K562 (cell line): ENCODE results near the gene CYSTM1. TPM values are rescaled to one million over a fixed set of nuclear protein-coding genes. Genes with fewer than 3 reads are reported as not detected.

Experiments used
- ATAC-seq: fragments of 200-7000 bp; cut with Tn5 transposase; 3 replicates; pipeline ENCODE4 v1.9.1; 2020; ENCODE audit warnings: moderate library complexity
- BruUV-seq: library from RNA; stranded (reverse); fragments of 400-500 nt; replicated peaks from 2 replicates; lab custom pipeline; 2021; lab: Mats Ljungman, UMichigan
- CTCF ChIA-PET: fragments of 300-600 bp; formaldehyde crosslinking; extraction: SDS; loops from one replicate; lab custom pipeline; 2021; ENCODE audit warnings: low intra/inter-chr PET ratio; lab: Yijun Ruan, JAX
- POLR2A ChIA-PET: fragments of 300-600, 350-650 bp; sonication (Branson Sonifier 250); formaldehyde crosslinking; extraction: SDS; loops from one replicate; lab custom pipeline; 2021; ENCODE audit warnings: antibody characterized with exemption, inconsistent platforms; lab: Yijun Ruan, JAX
- DNase-seq, 4 experiments: peaks; one replicate each; pipeline versions ENCODE4 v3.0.0 to v3.0.0-alpha.2; 2011 to 2018; ENCODE audit warnings: low spot score in 3 of 4, mixed read lengths in 3 of 4; ENCODE audit errors: extremely low read depth in 1 of 4
- FAIRE-seq: peaks from 2 replicates; lab custom pipeline; 2011; peaks lifted over from hg19 to GRCh38; lab: Jason Lieb, UNC
- H2AFZ ChIP-seq: 2 replicates; pipeline ENCODE4 v1.6.0; 2011; ENCODE audit warnings: low read depth, low read length, control low read depth, inconsistent platforms
- H3K27ac ChIP-seq: fragments of 200-600 bp; 3 replicates; pipeline ENCODE4 v1.8.0; 2011; ENCODE audit warnings: low read depth, mild to moderate bottlenecking, control low read depth, inconsistent platforms, low read length, moderate library complexity, mixed read lengths; ENCODE audit errors: extremely low read depth
- H3K27me3 ChIP-seq, 2 experiments: fragments of 300-600 bp in 1 of 2; 2 replicates in 1 of 2; 3 replicates in 1 of 2; pipeline versions ENCODE4 v1.6.0 to v1.8.0; 2011; ENCODE audit warnings: inconsistent platforms in 2 of 2, low read length in 2 of 2, mild to moderate bottlenecking in 1 of 2, mixed read lengths in 1 of 2, moderate library complexity in 1 of 2; ENCODE audit not compliant: control insufficient read depth in 2 of 2, insufficient read depth in 2 of 2
- H3K36me3 ChIP-seq: fragments of 300-600 bp; 3 replicates; pipeline ENCODE4 v1.8.0; 2011; ENCODE audit warnings: mild to moderate bottlenecking, low read length, inconsistent platforms; ENCODE audit not compliant: control insufficient read depth, insufficient read depth
- H3K4me1 ChIP-seq, 2 experiments: fragments of 200-600 bp in 1 of 2; replicated peaks in 1 of 2; 2 replicates in 1 of 2; 3 replicates in 1 of 2; pipeline versions ENCODE4 v1.5.1 to v1.8.0; 2011; ENCODE audit warnings: inconsistent platforms in 2 of 2, low read length in 2 of 2, mild to moderate bottlenecking in 1 of 2, mixed read lengths in 1 of 2, moderate library complexity in 1 of 2; ENCODE audit not compliant: control insufficient read depth in 2 of 2, insufficient read depth in 2 of 2
- H3K4me2 ChIP-seq: 2 replicates; pipeline ENCODE4 v1.6.1; 2011; ENCODE audit warnings: low read length, control low read depth, inconsistent platforms, mixed read lengths; ENCODE audit not compliant: insufficient read depth
- H3K4me3 ChIP-seq: fragments of 200-600 bp; sonication (generic), shearing (Covaris generic); 2 replicates; pipeline ENCODE4 v1.5.1; 2016; ENCODE audit warnings: control low read depth, inconsistent platforms
- H3K79me2 ChIP-seq: fragments of 200-600 bp; 3 replicates; pipeline ENCODE4 v1.8.0; 2011; ENCODE audit warnings: low read length, inconsistent platforms; ENCODE audit not compliant: control insufficient read depth, insufficient read depth
- H3K9ac ChIP-seq, 2 experiments: 2 replicates each; pipeline versions ENCODE4 v1.6.0 to v1.6.1; 2011; ENCODE audit warnings: low read depth in 2 of 2, low read length in 2 of 2, control low read depth in 1 of 2, inconsistent platforms in 1 of 2, mild to moderate bottlenecking in 1 of 2, mixed read lengths in 1 of 2; ENCODE audit not compliant: insufficient read depth in 1 of 2
- H3K9me1 ChIP-seq: one replicate; pipeline ENCODE4 v1.6.0; 2011; ENCODE audit warnings: inconsistent platforms, mild to moderate bottlenecking, low read length, moderate library complexity; ENCODE audit not compliant: control insufficient read depth, insufficient read depth
- H3K9me3 ChIP-seq: replicated peaks from 2 replicates; pipeline ENCODE4 v1.5.1; 2011; ENCODE audit warnings: low read depth, low read length, inconsistent platforms; ENCODE audit not compliant: control insufficient read depth, insufficient read depth
- H4K20me1 ChIP-seq: replicated peaks from 2 replicates; pipeline ENCODE4 v1.6.1; 2011; ENCODE audit warnings: low read length, inconsistent platforms, mixed read lengths; ENCODE audit not compliant: control insufficient read depth, insufficient read depth
- ADNP ChIP-seq: fragments of 200-800 bp; sonication (Bioruptor generic); IDR thresholded peaks from 2 replicates; pipeline ENCODE4 v1.6.1; 2016; ENCODE audit warnings: missing genetic modification characterization, missing compliant biosample characterization
- EP300 ChIP-seq: IDR thresholded peaks from 2 replicates; pipeline ENCODE4 v1.6.1; 2012; ENCODE audit warnings: low read length, improper control_type of control experiment
- HDAC8 ChIP-seq: fragments of 450-650 bp; IDR thresholded peaks from 2 replicates; pipeline ENCODE4 v1.6.1; 2016; ENCODE audit warnings: mild to moderate bottlenecking, missing genetic modification characterization, moderate library complexity, missing compliant biosample characterization
- JUND ChIP-seq, 2 experiments: IDR thresholded peaks; 2 replicates in 1 of 2; 3 replicates in 1 of 2; pipeline ENCODE4 v1.6.1; 2011; ENCODE audit warnings: borderline replicate concordance in 2 of 2, low read depth in 2 of 2, low read length in 2 of 2, improper control_type of control experiment in 1 of 2, missing biosample characterization in 1 of 2, missing genetic modification characterization in 1 of 2, missing genetic modification reagents in 1 of 2
- ZFP1 ChIP-seq: fragments of 450-650 bp; formaldehyde crosslinking; IDR thresholded peaks from 2 replicates; pipeline ENCODE4 v1.4.0; 2020; ENCODE audit warnings: mild to moderate bottlenecking, mixed read lengths
- WGBS: fragments of 100-300 bp; shearing (Covaris generic); methylation state at CpG from one replicate; pipeline ENCODE4 v1.1.6; 2016; ENCODE audit warnings: low coverage, mixed read lengths; ENCODE audit not compliant: insufficient coverage; ENCODE audit errors: missing lambda C conversion rate; 5-methylcytosine and 5-hydroxymethylcytosine counted together
- in situ Hi-C: fragments of 300-500 bp; cut with MboI; formaldehyde crosslinking; loops from 4 replicates; pipeline ENCODE4 v1.15.0; 2018; ENCODE audit warnings: inconsistent platforms, mixed read lengths
- intact Hi-C: fragments of 100-400 bp; cut with micrococcal nuclease; formaldehyde crosslinking; loops from 2 replicates; pipeline ENCODE4 v1.14.2; 2022
- polyA plus RNA-seq, 8 experiments: library from polyadenylated mRNA; depleted of rRNA in 4 of 8; stranded (reverse) in 5 of 8; unstranded in 3 of 8; fragments of >200 nt; fragmentation: Nextera tagmentation in 2 of 8; fragmentation: Illumina TruSeq in 1 of 8; extraction: Ambion mirVana in 2 of 8; extraction: Trizol in 1 of 8; gene quantifications; 2 replicates each; pipeline versions ENCODE4 v1.2.1 to v1.2.3, GENCODE V29; 2011 to 2014; ENCODE audit warnings: inconsistent platforms in 1 of 8, missing spikeins in 1 of 8
- total RNA-seq, 7 experiments: library from RNA; depleted of rRNA in 6 of 7; stranded (reverse); fragments of >200 nt in 6 of 7; fragmentation: Illumina TruSeq in 2 of 7; extraction: Trizol in 2 of 7; gene quantifications; 2 replicates each; pipeline versions ENCODE4 v1.2.1 to v1.2.3, GENCODE V29; 2011 to 2021; ENCODE audit warnings: low replicate concordance in 1 of 7
- TF ChIP-seq, protein P1 (sequence below): fragments of 450-650 bp; IDR thresholded peaks from 2 replicates; pipeline ENCODE4 v1.6.1; 2017; ENCODE audit warnings: mild to moderate bottlenecking, moderate library complexity
- TF ChIP-seq, protein P2 (sequence below): fragments of 450-650 bp; IDR thresholded peaks from 2 replicates; pipeline ENCODE4 v1.6.1; 2016; ENCODE audit warnings: antibody characterized with exemption
- TF ChIP-seq, protein P3 (sequence below): IDR thresholded peaks from 2 replicates; pipeline ENCODE4 v1.6.1; 2016; ENCODE audit warnings: missing genetic modification characterization, missing compliant biosample characterization
- TF ChIP-seq, protein P4 (sequence below), 2 experiments: fragments of 200-800 bp in 1 of 2; sonication (Bioruptor generic) in 1 of 2; sonication (generic) in 1 of 2; formaldehyde crosslinking in 1 of 2; IDR thresholded peaks in 1 of 2; conservative IDR thresholded peaks in 1 of 2; 2 replicates each; pipeline versions ENCODE4 v1.5.0 to v1.6.1; 2016 to 2020; ENCODE audit warnings: missing compliant biosample characterization in 1 of 2, missing genetic modification characterization in 1 of 2, missing genetic modification reagents in 1 of 2

The CYSTM1 gene
- total and polyA plus RNA-seq, 9 of the 15 experiments (the other 6 are each of a cell fraction or from before 2014, with no cell fraction given), result 76.1 to 422 (median 108) TPM

DNA sequence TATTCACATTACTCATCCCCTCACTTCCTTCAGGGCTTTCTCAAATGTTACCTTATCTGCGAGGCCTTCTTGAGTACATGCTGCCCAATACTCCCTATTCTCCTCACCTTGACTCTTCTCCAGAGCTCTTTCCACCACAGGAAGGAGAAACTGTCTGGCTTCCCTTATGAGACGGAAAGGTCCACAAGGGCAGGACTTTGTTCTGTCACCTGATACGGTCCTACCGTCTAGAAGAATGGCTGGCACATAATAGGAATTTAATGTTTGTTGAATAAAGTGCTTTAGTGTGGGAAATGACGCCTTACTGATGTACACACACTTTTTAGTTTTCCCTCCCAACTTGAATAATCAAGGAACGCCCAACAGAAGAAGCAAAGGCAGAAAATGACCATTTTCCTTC is 75.4 kb downstream of the CYSTM1 start:
- no TSS peak for BruUV-seq
- POLR2A ChIA-PET, result interaction anchor here (0.9 to 1.1 kb wide), 2 partner anchors 11 to 151 kb away, joined by 3 read pairs; no protein-coding TSS in a partner anchor

More for the DNA sequence above, 75.4 kb downstream of the CYSTM1 start:
- H3K27me3 ChIP-seq, result no peaks in the 10 kb centered on the region
- H3K79me2 ChIP-seq, result peaks cover 7% of the 10 kb centered on the region
- no peak for ATAC-seq
- H3K9me3 ChIP-seq, result no peaks in the 10 kb centered on the region
- DNase-seq, result no peak
- TF ChIP-seq, protein P1, sequence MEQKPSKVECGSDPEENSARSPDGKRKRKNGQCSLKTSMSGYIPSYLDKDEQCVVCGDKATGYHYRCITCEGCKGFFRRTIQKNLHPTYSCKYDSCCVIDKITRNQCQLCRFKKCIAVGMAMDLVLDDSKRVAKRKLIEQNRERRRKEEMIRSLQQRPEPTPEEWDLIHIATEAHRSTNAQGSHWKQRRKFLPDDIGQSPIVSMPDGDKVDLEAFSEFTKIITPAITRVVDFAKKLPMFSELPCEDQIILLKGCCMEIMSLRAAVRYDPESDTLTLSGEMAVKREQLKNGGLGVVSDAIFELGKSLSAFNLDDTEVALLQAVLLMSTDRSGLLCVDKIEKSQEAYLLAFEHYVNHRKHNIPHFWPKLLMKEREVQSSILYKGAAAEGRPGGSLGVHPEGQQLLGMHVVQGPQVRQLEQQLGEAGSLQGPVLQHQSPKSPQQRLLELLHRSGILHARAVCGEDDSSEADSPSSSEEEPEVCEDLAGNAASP, result no peak
- TF ChIP-seq, protein P2, sequence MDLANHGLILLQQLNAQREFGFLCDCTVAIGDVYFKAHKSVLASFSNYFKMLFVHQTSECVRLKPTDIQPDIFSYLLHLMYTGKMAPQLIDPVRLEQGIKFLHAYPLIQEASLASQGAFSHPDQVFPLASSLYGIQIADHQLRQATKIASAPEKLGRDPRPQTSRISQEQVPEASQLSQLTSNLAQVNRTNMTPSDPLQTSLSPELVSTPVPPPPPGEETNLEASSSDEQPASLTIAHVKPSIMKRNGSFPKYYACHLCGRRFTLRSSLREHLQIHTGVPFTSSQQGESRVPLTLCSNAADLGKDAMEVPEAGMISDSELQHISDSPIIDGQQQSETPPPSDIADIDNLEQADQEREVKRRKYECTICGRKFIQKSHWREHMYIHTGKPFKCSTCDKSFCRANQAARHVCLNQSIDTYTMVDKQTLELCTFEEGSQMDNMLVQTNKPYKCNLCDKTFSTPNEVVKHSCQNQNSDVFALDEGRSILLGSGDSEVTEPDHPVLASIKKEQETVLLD, result no peak
- TF ChIP-seq EP300 (no peak), ZFP1 (CRISPR knock-in tag) (no peak), JUND (IDR thresholded peaks at IDR 0.05; ENCODE audit: borderline replicate concordance, low read depth, low read length) (no peak), JUND (tag; IDR thresholded peaks at IDR 0.05; ENCODE audit: borderline replicate concordance, low read depth, low read length) (no peak), ADNP (tag) (no peak), HDAC8 (no peak)
- TF ChIP-seq, protein P3, sequence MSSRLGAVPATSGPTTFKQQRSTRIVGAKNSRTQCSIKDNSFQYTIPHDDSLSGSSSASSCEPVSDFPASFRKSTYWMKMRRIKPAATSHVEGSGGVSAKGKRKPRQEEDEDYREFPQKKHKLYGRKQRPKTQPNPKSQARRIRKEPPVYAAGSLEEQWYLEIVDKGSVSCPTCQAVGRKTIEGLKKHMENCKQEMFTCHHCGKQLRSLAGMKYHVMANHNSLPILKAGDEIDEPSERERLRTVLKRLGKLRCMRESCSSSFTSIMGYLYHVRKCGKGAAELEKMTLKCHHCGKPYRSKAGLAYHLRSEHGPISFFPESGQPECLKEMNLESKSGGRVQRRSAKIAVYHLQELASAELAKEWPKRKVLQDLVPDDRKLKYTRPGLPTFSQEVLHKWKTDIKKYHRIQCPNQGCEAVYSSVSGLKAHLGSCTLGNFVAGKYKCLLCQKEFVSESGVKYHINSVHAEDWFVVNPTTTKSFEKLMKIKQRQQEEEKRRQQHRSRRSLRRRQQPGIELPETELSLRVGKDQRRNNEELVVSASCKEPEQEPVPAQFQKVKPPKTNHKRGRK (tag), result no peak
- TF ChIP-seq, protein P4, sequence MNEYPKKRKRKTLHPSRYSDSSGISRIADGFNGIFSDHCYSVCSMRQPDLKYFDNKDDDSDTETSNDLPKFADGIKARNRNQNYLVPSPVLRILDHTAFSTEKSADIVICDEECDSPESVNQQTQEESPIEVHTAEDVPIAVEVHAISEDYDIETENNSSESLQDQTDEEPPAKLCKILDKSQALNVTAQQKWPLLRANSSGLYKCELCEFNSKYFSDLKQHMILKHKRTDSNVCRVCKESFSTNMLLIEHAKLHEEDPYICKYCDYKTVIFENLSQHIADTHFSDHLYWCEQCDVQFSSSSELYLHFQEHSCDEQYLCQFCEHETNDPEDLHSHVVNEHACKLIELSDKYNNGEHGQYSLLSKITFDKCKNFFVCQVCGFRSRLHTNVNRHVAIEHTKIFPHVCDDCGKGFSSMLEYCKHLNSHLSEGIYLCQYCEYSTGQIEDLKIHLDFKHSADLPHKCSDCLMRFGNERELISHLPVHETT (CRISPR knock-in tag; conservative IDR thresholded peaks at IDR 0.05 in 1 of 2, IDR thresholded peaks at IDR 0.05 in 1 of 2), result no peak
- in situ Hi-C loops (no loop called here), intact Hi-C loops (no loop called here)
- H3K36me3 ChIP-seq, result peaks cover 59% of the 10 kb centered on the region
- no peaks in the 10 kb centered on the region; a peak in 2 of 5 replicates for H3K4me1 ChIP-seq
- no peak overlapping the region for H3K4me3 ChIP-seq
- CTCF ChIA-PET, result no interaction called here
- no peak overlapping the region for H3K4me2 ChIP-seq
- no peak overlapping the region for H2AFZ ChIP-seq
- 83% methylated on average over 6 of the region's 6 CpGs for WGBS
- H3K27ac ChIP-seq, result no peak overlapping the region
- no peak for FAIRE-seq
- no peak overlapping the region for H3K9ac ChIP-seq
- H4K20me1 ChIP-seq, result peaks cover 7% of the 10 kb centered on the region; the same call in 1 of the 2 replicates
- H3K9me1 ChIP-seq, result peaks cover 4% of the 10 kb centered on the region
